Dedifferentiated amniotic fluid mesenchymal stem cell (primary cell): ENCODE results near the gene FSTL1.

Experiments used
- DNase-seq: peaks from one replicate; pipeline ENCODE4 v3.0.0-alpha.2; 2016; ENCODE audit errors: extremely low spot score

The FSTL1 gene

GRCh38 chr3:120450600-120451271, at the start of gene FSTL1:
Gene FSTL1 (minus strand): TSS chr3:120450992. CDS start chr3:120450746, 246 bp downstream.
- no peak for DNase-seq

GRCh38 chr3:120498556-120499346, 48.0 kb upstream of the FSTL1 start:
- DNase-seq: peak; percentile 96

DNA sequence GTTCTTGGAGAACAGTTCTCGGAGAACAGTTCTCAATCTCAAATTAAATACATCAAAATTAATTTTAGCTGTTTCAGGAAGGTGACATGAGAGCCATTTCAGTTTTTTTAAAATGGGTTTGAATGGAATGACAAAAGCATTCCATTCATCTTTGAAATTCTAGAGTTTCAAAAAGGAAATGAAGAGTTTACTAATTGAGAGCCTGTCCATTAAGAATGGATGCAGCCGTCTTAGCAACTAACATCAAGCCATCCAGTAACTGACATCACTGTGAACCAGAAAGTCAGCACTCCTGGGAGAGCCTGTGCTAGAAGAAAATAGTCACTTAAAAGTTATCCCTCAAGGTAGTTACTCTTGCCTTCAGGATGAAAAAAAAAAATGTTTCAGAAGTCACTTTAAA, 47.0 kb upstream of the FSTL1 start:
- no peak for DNase-seq

- DNase-seq: peak; percentile 98
Observed at GRCh38 chr3:120497336-120497735, 46.5 kb upstream of the FSTL1 start.

DNA sequence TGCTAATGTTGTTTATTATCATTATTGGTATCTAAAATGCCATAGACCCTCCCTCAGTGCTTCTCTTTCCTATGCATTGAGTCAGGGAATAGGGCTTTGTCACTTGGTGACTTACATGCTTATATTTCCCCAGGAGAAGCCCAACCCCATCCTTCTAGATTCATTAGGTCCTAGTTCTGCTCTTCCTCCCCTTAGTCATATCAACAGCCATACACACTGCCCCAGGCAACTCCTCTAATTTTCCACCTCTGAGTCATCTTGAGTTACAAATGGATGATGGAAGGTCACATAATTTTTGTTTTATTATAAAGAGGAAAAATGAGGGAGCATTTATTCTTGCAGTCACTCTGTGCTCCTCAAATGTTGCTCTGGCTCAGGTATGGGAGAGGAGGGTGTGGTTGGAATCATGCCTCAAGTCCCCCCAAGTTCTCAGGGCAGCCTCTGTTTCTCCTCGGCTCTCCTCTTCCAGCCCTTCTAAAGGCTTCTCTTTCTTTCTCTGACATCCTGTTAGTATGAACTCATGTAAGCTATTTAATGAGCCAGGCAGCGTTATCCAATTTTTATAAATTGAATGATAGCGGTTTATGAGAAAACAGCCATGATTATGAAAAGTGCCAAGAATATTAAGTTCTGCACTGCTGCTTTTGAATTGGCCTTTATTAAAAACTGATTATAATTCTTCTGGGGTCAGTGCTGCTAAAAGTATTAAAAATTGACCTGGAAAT, 45.6 kb upstream of the FSTL1 start:
- DNase-seq: peak; percentile 79

DNA sequence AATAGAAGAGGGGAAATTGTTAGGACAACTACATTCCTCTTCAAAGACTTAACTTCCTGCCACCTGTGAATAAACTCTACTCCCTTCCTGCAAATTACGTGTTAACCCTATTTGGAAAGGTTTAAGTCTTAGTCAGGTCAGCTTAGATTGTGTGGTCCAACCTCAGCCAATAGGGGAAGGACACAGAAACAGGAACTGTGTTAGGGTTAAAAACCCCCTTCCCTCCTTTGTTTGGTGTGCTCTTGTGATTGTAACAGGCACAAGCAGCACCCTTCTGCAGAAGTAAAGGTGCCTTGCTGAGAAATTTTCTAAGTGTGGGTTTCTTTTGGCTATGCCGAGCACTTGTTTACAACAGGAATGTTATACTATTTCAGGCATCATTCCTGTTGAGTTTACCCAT, 45.0 kb upstream of the FSTL1 start:
- DNase-seq: no peak

DNA sequence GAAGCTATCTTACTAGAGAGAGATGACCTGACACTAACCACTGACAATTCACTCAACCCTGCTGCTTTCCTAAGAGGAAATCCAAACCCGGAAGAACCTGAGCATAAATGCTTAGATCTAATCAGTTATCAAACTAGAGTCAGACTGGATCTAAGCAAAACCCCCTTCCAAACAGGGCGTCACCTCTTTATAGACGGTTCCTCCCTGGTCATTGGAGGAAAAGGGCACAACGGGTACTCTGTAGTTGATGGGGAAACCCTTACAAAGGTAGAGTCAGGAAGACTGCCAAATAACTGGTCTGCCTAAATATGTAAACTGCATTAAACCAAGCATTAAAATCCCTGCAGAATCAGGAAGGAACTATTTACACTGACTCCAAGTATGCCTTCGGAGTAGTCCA, 41.3 kb upstream of the FSTL1 start:
- DNase-seq: no peak

DNA sequence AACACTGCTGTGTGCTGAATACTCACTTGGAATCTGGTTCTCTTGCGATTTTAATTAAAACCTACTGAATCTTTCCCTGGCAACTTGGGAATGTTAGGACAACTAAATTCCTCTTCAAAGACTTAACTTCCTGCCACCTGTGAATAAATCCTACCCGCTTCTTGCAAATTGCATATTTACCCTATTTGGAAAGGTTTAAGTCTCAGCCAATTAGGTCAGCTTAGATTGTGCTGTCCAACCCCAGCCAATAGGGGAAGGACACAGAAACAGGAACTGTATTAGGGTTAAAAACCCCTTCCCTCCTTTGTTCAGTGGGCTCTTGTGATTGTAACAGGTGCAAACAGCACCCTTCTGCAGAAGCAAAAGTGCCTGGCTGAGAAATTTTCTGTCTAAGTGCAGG, 38.6 kb upstream of the FSTL1 start:
- DNase-seq: no peak

DNA sequence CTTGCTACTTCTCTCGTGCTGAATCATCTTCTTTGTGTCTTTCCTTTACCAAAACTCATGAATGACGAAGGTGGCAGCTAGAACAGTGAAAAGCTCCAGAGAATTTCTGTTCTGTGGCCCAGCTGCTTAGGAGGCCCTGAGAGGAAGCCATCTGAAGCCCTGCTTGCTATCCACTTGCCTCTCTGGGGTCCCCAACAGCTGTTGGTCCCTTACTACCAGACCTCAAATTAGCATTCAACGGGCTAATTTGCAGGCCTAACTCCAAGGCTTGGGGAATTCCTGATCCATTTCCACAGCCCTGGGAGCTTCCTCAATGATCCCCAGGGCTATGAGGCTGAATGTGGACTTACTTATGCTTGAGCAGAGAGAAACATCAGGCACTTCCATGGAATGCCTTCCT, 37.5 kb upstream of the FSTL1 start:
- DNase-seq: no peak

GRCh38 chr3:120487191-120487650, 36.4 kb upstream of the FSTL1 start:
- DNase-seq: peak; percentile 73

DNA sequence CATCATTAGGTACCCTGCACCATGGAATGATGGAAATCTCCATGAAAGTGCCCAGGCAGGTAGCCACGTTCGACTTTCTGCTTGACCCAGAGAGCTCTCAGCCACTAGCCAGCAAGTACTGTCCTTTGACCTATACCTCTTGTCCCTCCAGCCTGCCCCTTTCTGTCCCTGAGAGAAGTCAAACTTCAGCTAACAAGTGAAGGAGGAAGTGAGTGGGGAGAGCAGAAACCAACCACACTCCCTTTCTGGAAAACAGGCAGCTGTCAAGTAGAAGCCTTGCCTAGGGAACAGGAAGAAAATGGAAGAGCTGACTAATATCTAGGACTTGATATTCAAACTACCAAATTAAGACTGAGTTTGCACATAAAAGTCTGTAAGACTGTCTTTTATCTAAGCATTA, 30.3 kb upstream of the FSTL1 start:
- DNase-seq: no peak

GRCh38 chr3:120477781-120478180, 27.0 kb upstream of the FSTL1 start:
- no peak for DNase-seq

GRCh38 chr3:120475722-120476377, 25.1 kb upstream of the FSTL1 start:
- no peak for DNase-seq

- DNase-seq: peak; percentile 55
Observed at GRCh38 chr3:120473896-120474675, 23.3 kb upstream of the FSTL1 start.

GRCh38 chr3:120473389-120473788, 22.6 kb upstream of the FSTL1 start:
- no peak for DNase-seq

GRCh38 chr3:120472121-120472844, 21.5 kb upstream of the FSTL1 start:
- DNase-seq: no peak

DNA sequence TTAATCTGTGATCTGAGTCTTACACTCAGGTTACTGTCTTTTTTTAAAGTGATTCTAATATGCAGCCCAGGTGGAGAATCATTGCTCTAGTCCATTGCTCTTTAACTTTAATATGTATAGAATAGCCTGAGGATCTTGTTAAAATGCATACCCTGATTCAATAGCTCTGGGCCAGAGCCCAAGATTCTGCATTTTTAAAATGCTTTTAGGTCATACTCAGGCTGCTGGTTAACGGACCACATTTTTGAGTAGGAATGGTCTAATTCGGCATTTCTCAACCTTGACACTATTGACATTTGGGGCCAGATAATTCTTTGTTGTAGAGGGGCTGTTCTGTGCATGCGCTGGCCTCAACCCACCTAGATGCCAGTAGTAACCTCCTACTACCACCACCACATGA, 20.9 kb upstream of the FSTL1 start:
- DNase-seq: peak; percentile 63

- no peak for DNase-seq
Observed at GRCh38 chr3:120470870-120471269, 20.1 kb upstream of the FSTL1 start.

- no peak for DNase-seq
Observed at GRCh38 chr3:120469882-120470301, 19.1 kb upstream of the FSTL1 start.

DNA sequence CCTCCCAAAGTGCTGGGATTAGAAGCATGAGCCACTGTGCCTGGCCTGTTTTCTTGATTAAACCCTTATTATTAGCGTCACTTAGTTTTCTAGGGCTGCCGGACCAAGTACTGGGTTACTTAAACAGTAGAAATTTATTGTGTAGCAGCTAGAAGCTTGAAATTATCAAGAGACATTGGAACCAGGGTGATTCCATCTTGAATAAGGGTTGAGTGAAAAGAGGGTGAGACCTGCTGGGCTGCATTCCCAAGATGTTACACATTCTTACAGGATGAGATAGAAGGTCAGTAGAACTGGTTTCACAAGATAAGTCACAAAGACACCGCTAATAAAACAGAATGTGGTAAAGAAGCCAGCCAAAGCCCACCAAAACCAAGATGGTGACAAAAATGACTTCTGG, 18.6 kb upstream of the FSTL1 start:
- no peak for DNase-seq
